MCF 10A (cell line): ENCODE results near the gene UBE2QL1. TPM values are rescaled to one million over a fixed set of nuclear protein-coding genes. Genes with fewer than 3 reads are reported as not detected.

Source experiments
- BruUV-seq: library from RNA; stranded (reverse); fragments of 400-500 nt; replicated peaks from 2 replicates; lab custom pipeline; 2021; lab: Mats Ljungman, UMichigan
- CTCF ChIA-PET: fragments of 300-600 bp; sonication (Branson Sonifier 250); formaldehyde crosslinking; extraction: SDS; loops from one replicate; lab custom pipeline; 2021; ENCODE audit warnings: antibody characterized with exemption, inconsistent platforms; lab: Yijun Ruan, JAX
- POLR2A ChIA-PET: fragments of 300-600, 350-650 bp; sonication (Branson Sonifier 250); formaldehyde crosslinking; extraction: SDS; loops from one replicate; lab custom pipeline; 2020; ENCODE audit warnings: antibody characterized with exemption, inconsistent platforms; lab: Yijun Ruan, JAX
- DNase-seq: peaks from one replicate; pipeline ENCODE4 v3.0.0-alpha.2; 2018; ENCODE audit not compliant: unreplicated experiment
- H3K27ac Mint-ChIP-seq: one replicate; pipeline ENCODE4 v1.8.0; 2022; ENCODE audit warnings: mild to moderate bottlenecking, low read depth, mixed read lengths; ENCODE audit not compliant: unreplicated experiment
- H3K27me3 Mint-ChIP-seq: one replicate; pipeline ENCODE4 v1.8.0; 2022; ENCODE audit warnings: mixed read lengths; ENCODE audit not compliant: insufficient read depth, unreplicated experiment
- H3K36me3 Mint-ChIP-seq: one replicate; pipeline ENCODE4 v1.8.0; 2022; ENCODE audit warnings: mild to moderate bottlenecking, moderate library complexity, mixed read lengths; ENCODE audit not compliant: insufficient read depth, unreplicated experiment
- H3K4me1 Mint-ChIP-seq: one replicate; pipeline ENCODE4 v1.8.0; 2022; ENCODE audit warnings: mixed read lengths; ENCODE audit not compliant: insufficient read depth, unreplicated experiment
- H3K4me3 Mint-ChIP-seq: one replicate; pipeline ENCODE4 v1.8.0; 2022; ENCODE audit warnings: mild to moderate bottlenecking, moderate library complexity, mixed read lengths; ENCODE audit not compliant: unreplicated experiment
- H3K9me3 Mint-ChIP-seq: one replicate; pipeline ENCODE4 v1.8.0; 2022; ENCODE audit warnings: mixed read lengths; ENCODE audit not compliant: unreplicated experiment
- CTCF ChIP-seq: fragments of 200-600 bp; IDR thresholded peaks from one replicate; pipeline ENCODE4 v1.8.0; 2022; ENCODE audit warnings: antibody characterized with exemption, mild to moderate bottlenecking; ENCODE audit not compliant: unreplicated experiment
- intact Hi-C: fragments of 100-400 bp; cut with micrococcal nuclease; formaldehyde crosslinking; loops from 2 replicates; pipeline ENCODE4 v1.14.1; 2022
- total RNA-seq: library from RNA; stranded (reverse); gene quantifications from 2 replicates; pipeline ENCODE4 v1.2.3, GENCODE V29; 2022

Gene UBE2QL1
- total RNA-seq, 1 experiment from 2014 or later = not detected

- CTCF ChIA-PET = interaction anchor here (0.7 kb wide), 1 partner anchor 51 kb away, joined by 3 read pairs; no protein-coding TSS in a partner anchor
- Mint-ChIP-seq H3K4me3 (no peak overlapping the region), H3K9me3 (no peaks in the 10 kb centered on the region), H3K36me3 (no peaks in the 10 kb centered on the region), H3K4me1 (no peaks in the 10 kb centered on the region), H3K27me3 (peaks cover 21% of the 10 kb centered on the region), H3K27ac (no peak overlapping the region)
- no TSS peak for BruUV-seq
- POLR2A ChIA-PET = no interaction called here
- no peak for TF ChIP-seq CTCF
- intact Hi-C loops = loop anchor here (5.0 kb wide), 1 partner anchor 394 kb away; no protein-coding TSS in a partner anchor
- DNase-seq = no peak
Measured at GRCh38 chr5:6478793-6479192, 30.1 kb downstream of the UBE2QL1 start.

GRCh38 chr5:6480133-6481051, 31.7 kb downstream of the UBE2QL1 start:
- H3K4me1 Mint-ChIP-seq = no peaks in the 10 kb centered on the region
- TF ChIP-seq CTCF = no peak
- H3K9me3 Mint-ChIP-seq = no peaks in the 10 kb centered on the region
- intact Hi-C loops = no loop called here
- POLR2A ChIA-PET = interaction anchor here (0.6 kb wide), 1 partner anchor 46 kb away, joined by 3 read pairs; no protein-coding TSS in a partner anchor
- no peak for DNase-seq
- H3K36me3 Mint-ChIP-seq = no peaks in the 10 kb centered on the region
- peaks cover 37% of the 10 kb centered on the region for H3K27me3 Mint-ChIP-seq
- H3K4me3 Mint-ChIP-seq = no peak overlapping the region
- CTCF ChIA-PET = interaction anchor here (0.6 to 0.7 kb wide), 2 partner anchors 8 to 901 kb away, joined by 3 read pairs; no protein-coding TSS in a partner anchor
- no peak overlapping the region for H3K27ac Mint-ChIP-seq
- BruUV-seq = no TSS peak

GRCh38 chr5:6482735-6483134, 34.1 kb downstream of the UBE2QL1 start:
- H3K27me3 Mint-ChIP-seq = peaks cover 54% of the 10 kb centered on the region
- no peaks in the 10 kb centered on the region for H3K9me3 Mint-ChIP-seq
- H3K4me3 Mint-ChIP-seq = no peak overlapping the region
- POLR2A ChIA-PET = interaction anchor here (0.7 kb wide), 1 partner anchor 27 kb away, joined by 3 read pairs; no protein-coding TSS in a partner anchor
- DNase-seq = no peak
- no peak for TF ChIP-seq CTCF
- CTCF ChIA-PET = no interaction called here
- intact Hi-C loops = no loop called here
- no peaks in the 10 kb centered on the region for H3K4me1 Mint-ChIP-seq
- no TSS peak for BruUV-seq
- H3K36me3 Mint-ChIP-seq = no peaks in the 10 kb centered on the region
- H3K27ac Mint-ChIP-seq = no peak overlapping the region

GRCh38 chr5:6483880-6484382, 35.3 kb downstream of the UBE2QL1 start:
- no peak for DNase-seq
- intact Hi-C loops = no loop called here
- Mint-ChIP-seq H3K4me1 (no peaks in the 10 kb centered on the region), H3K9me3 (no peaks in the 10 kb centered on the region), H3K27me3 (peaks cover 56% of the 10 kb centered on the region), H3K36me3 (no peaks in the 10 kb centered on the region), H3K4me3 (no peak overlapping the region), H3K27ac (no peak overlapping the region)
- ChIA-PET CTCF (interaction anchor here (0.6 kb wide), 1 partner anchor 105 kb away, joined by 3 read pairs; no protein-coding TSS in a partner anchor), POLR2A (no interaction called here)
- TF ChIP-seq CTCF = no peak
- no TSS peak for BruUV-seq
